ENCODE data around the gene SFTA2.
"Not testable (repeated sequence)": the region's sequence is repeated elsewhere in the genome, so short reads cannot be mapped to it uniquely, and the experiment has no call there.

The SFTA2 gene

GRCh38 chr6:30912746-30913520 lies 19.0 kb downstream of the SFTA2 start:
- DNase-seq, result no peak

GRCh38 chr6:30910473-30910872 lies 21.5 kb downstream of the SFTA2 start:
- not testable (repeated sequence) for DNase-seq

GRCh38 chr6:30908700-30909099 lies 23.3 kb downstream of the SFTA2 start:
- no peak for DNase-seq

- peak; percentile 53 for DNase-seq
Observed at GRCh38 chr6:30907758-30908591, 24.0 kb downstream of the SFTA2 start, which contains the start of gene GTF2H4. Gene GTF2H4, plus strand, starts transcription at chr6:30908207.

GRCh38 chr6:30907290-30907757 lies 24.6 kb downstream of the SFTA2 start:
- DNase-seq, result not testable (repeated sequence)

- no peak for DNase-seq
Observed at GRCh38 chr6:30903236-30903635, 28.7 kb downstream of the SFTA2 start.

GRCh38 chr6:30902709-30903108 lies 29.3 kb downstream of the SFTA2 start:
- DNase-seq, result no peak

GRCh38 chr6:30902196-30902595 lies 29.8 kb downstream of the SFTA2 start:
- not testable (repeated sequence) for DNase-seq

GRCh38 chr6:30901436-30901835 lies 30.5 kb downstream of the SFTA2 start:
- no peak for DNase-seq

GRCh38 chr6:30900863-30901417 lies 31.0 kb downstream of the SFTA2 start:
- DNase-seq, result no peak

- no peak for DNase-seq
Observed at GRCh38 chr6:30898750-30899360, 33.1 kb downstream of the SFTA2 start.

GRCh38 chr6:30897882-30898281 lies 34.1 kb downstream of the SFTA2 start:
- DNase-seq, result no peak

GRCh38 chr6:30896541-30896940 lies 35.4 kb downstream of the SFTA2 start:
- DNase-seq, result no peak

GRCh38 chr6:30895343-30895742 lies 36.6 kb downstream of the SFTA2 start:
- no peak for DNase-seq

- DNase-seq, result no peak
Observed at GRCh38 chr6:30894935-30895334, 37.0 kb downstream of the SFTA2 start.

- DNase-seq, result no peak
Observed at GRCh38 chr6:30894381-30894780, 37.6 kb downstream of the SFTA2 start.

- DNase-seq, result no peak
Observed at GRCh38 chr6:30893666-30894065, 38.3 kb downstream of the SFTA2 start.

- DNase-seq, result no peak
Observed at GRCh38 chr6:30893001-30893591, 38.9 kb downstream of the SFTA2 start.

- DNase-seq, result no peak
Observed at GRCh38 chr6:30891816-30892538, 40.0 kb downstream of the SFTA2 start.

GRCh38 chr6:30891450-30891723 lies 40.6 kb downstream of the SFTA2 start:
- DNase-seq, result no peak

- DNase-seq, result no peak
Observed at GRCh38 chr6:30890646-30891449, 41.1 kb downstream of the SFTA2 start.

Measured in activated gamma-delta T cell (primary cell).